ENCODE data around the gene HK1.

The HK1 gene

DNA sequence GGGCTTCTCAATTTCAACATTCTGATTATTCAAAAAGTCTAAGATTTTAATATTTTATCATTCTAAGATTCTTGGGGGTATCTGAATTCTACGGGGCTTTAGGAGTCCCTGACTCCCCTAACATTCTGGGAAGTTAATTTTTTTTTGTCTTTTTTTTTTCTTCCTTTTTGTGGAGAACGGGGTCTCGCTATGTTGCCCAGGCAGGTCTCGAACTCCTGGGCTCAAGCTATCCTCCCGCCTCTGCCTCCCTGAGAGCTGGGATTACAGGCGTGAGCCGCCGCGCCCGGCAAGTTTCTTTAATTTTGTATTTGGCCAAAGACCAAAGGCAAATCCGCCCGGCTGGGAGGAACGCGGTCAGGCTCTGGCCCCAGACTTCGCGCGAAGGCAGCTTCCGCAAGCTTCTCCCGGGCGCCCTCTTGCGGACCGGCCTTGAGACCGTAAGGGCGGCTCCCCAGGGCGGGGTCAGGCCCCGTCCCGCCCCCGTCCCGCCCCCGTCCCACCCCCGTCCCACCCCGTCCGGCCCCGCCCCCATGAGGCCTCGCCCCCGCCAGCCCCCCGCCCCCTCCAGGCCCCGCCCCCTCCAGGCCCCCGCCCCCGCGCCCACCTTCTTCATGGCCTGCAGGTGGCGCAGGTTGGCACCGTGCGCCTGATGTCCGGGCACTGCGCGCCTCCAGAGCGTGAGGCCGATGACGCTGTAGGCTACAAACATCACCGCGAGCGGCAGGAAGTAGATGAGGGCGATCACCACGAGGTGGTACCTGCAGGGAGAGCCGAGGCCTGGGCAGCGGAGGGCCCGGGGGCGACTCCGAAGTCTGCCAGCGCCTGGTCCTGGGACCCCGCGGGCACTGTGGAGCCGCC, 130.3 kb downstream of the HK1 start:
- TF ChIP-seq GATA3 (IDR thresholded peaks at IDR 0.05; ENCODE audit: low read depth, low read length), result no peak
- no peak for TF ChIP-seq GATA2 (IDR thresholded peaks at IDR 0.05; ENCODE audit: low read depth, low read length)

DNA sequence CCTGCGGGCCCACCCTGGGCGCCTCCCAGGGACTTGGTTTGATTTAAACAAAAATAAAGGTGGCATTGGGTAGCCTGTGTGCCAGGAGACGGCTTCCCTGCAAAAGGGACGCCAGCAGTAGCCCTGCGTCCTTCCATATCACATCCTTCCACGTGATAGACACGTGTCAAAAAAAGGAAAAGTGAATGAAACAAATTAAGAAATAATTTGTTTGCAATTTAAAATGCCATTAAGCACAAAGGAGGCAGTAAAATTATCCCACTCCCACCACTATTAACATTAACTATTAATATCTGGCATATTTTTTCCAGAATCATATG, 130.8 kb downstream of the HK1 start:
- TF ChIP-seq GATA3 (IDR thresholded peaks at IDR 0.05; ENCODE audit: low read depth, low read length) (no peak), GATA2 (IDR thresholded peaks at IDR 0.05; ENCODE audit: low read depth, low read length) (no peak)

DNA sequence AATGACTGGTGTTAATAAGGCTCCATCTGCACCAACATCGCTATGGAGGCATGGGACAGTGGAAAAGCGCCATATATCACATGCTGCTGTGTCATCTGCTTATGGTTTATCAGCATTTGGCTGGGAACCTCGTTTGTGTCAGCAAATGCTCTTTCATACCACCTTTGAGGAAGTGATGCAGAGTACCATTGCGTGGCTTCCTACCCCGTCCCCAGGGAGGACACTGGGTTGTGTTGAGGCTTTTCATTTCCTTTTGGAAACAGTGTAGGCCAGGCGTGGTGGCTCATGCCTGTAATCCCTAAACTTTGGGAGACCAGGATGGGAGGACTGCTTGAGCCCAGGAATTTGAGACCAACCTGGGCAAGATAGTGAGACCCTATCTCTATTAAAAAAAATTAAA, 131.7 kb downstream of the HK1 start:
- no peak for TF ChIP-seq GATA3 (IDR thresholded peaks at IDR 0.05; ENCODE audit: low read depth, low read length)
- no peak for TF ChIP-seq GATA2 (IDR thresholded peaks at IDR 0.05; ENCODE audit: low read depth, low read length)

DNA sequence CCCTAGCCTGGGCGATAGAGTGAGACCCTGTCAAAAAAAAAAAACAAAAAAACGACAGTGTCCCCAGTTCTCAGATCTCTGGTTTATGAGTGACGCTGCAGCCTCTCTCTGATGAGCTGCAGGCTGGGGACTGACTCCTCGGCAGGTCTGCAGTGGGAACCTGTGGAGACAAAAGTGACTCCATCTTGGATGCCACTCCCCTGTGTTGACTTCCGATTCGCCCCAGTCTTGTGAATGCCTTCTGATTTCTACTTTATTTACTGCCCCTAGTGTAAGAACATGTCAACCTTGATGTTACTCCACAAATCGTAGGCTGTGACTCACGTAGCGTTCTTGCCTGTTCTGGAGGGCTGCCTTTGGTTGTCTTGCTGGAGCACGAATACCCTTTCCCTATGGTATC, 132.2 kb downstream of the HK1 start:
- no peak for TF ChIP-seq GATA2 (IDR thresholded peaks at IDR 0.05; ENCODE audit: low read depth, low read length)
- TF ChIP-seq GATA3 (IDR thresholded peaks at IDR 0.05; ENCODE audit: low read depth, low read length), result no peak

DNA sequence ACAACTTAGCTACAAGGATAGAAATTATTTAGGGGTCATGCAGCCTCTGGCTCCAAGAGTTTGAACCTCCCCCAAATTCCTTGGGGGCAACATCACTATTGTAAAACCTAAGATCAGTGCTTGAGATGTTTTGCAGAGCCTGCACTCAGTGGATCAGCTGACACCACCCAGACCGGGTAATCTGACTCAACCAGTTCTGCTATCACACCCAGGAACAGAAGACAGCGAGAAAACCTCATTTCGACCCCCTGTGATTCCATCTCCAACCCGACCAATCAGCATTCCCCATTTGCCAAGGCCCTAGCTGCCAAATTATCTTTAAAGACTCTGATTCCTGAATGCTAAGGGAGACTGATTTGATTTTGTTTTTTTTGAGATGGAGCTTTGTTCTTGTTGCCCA, 133.2 kb downstream of the HK1 start:
- TF ChIP-seq GATA3 (IDR thresholded peaks at IDR 0.05; ENCODE audit: low read depth, low read length) (no peak), GATA2 (IDR thresholded peaks at IDR 0.05; ENCODE audit: low read depth, low read length) (no peak)

DNA sequence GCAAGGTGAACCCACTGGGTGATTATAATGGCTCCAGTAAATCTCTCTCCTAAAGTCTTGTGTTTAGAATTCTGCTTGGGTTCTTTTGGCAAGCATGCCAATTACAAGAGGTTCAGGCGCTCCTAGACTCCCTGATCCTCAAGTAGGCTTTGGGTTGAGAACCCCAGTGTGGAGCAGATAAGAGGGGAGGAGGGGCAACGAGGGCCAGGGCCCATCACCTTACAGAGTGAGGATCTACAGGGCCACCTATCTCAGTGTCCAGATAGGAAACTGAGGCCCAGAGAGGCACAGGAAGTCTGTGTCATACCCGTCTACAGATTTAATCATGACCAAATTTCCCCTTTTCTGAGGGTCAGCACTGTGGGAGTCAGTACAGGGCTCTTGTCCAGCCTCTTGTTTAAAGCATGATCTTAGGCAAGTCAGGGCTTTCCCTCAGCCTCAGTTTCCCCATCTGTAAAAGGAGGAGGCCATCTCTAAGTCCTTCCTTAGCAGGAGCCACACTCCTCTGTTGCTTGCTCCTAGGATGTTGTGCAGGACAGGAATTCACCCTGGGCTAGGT, 134.0 kb downstream of the HK1 start:
- no peak for TF ChIP-seq GATA3 (IDR thresholded peaks at IDR 0.05; ENCODE audit: low read depth, low read length)
- TF ChIP-seq GATA2 (IDR thresholded peaks at IDR 0.05; ENCODE audit: low read depth, low read length), result no peak

DNA sequence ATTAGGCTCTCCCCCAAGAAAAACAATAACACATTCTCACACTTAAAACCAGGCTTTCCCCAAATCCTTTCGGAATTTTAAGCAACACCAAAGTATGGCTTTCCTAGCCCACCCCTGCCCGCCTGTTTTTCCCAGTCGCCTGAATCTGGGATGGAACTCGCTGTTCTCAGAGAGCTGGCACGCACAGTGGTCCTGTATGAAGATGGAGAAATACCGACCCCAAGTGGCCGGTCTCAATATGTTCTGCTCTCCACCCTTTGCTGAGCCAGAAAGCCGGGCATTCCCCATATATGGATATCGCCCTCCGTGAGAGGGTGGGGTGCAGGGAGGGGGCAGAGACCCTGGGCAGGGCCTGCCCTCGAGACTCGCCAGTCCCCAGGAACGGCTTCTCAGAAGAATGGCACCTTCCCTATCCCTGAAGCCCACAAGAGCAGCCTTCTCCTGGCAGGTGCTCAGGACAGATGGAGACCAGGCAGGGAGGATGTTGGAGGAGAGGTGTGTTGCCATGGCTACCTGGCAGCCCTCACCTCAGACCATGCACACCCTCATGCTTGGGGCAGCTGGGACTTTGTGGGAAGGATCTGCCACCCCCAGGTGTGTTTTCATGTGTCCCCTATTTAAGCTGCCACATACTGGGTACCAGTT, 135.0 kb downstream of the HK1 start:
- no peak for TF ChIP-seq GATA3 (IDR thresholded peaks at IDR 0.05; ENCODE audit: low read depth, low read length)
- TF ChIP-seq GATA2 (IDR thresholded peaks at IDR 0.05; ENCODE audit: low read depth, low read length), result no peak

DNA sequence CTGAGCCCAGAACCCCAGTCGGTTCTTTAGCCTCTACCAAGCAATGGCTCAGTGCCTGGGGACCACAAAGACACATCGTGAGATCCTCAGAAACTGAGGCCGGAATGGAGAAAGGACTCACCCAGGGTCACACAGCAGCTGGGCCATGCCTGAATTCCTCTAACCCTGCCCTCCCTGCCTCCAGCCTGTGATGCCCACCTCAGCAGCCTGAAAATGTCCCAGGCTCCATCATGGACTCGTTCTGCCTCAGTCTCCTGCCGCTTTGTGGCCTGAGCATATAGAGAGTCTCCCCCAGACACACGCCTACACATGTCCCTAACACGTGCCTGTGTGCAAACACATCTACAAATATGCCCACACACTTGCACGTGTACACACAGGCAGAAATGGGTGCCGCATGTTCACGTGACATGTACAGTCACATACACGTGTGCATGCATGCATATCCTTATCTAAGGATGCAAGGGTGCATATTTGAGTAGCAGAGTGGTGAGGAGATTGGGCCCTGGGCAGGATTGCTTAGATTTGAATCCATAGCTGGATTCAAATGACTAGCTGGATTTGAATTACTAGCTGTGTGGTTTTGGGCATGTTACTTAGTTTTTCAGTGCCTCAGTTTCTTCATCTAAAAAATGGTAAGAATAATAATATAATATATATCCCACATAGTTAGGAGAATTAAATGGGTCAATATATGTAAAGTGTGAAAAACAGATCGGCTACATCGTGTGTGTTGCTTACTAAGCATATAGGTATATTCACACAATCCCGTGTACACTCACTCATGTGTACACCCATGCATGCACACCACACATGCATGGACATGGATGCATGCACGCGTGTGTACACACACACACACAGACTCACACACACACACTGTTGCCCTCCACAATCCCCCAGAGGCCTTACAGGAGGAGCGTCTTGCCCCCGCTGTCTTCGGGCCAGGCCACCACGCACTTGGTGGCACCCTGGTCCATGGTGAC, 136.0 kb downstream of the HK1 start:
- TF ChIP-seq GATA2 (IDR thresholded peaks at IDR 0.05; ENCODE audit: low read depth, low read length) (no peak), GATA3 (IDR thresholded peaks at IDR 0.05; ENCODE audit: low read depth, low read length) (no peak)

DNA sequence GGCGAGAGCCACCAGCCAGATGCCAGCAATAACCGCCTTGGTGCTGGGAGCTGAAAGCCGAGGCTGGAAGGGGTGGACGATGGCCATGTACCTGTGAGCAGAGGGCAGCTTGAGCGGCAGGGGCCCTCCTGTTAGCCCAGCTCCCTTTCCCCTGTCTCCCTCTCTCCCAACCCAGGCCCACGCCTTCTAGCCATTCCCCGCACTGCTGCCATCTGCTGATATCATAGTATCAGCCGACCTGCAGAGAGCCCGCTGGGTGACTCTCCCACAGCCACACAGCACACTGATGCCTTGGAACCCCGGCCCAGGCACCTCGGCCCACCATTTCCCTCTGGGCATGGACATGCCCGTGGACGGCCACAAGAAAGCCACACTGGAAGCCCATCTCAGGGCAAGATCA, 136.8 kb downstream of the HK1 start:
- TF ChIP-seq GATA2 (IDR thresholded peaks at IDR 0.05; ENCODE audit: low read depth, low read length) (no peak), GATA3 (IDR thresholded peaks at IDR 0.05; ENCODE audit: low read depth, low read length) (no peak)

DNA sequence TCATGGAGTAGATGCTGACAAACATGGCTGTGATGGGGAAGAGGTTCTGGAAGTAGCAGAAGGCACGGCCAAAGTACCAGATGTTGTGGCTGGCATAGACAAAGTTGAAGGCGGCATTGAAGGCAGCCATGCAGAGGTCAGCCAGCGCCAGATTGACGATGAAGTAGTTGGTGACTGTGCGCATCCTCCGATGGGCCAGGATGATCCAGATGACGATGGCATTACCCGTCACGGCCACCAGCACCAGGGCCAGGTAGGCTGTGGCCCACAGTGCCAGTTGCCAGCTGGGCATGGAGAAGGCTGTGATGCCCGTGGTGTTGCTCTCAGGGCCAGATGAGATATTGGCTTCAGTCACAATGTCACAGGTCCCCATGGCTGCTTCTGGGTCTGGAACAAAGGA, 137.7 kb downstream of the HK1 start:
- TF ChIP-seq GATA3 (IDR thresholded peaks at IDR 0.05; ENCODE audit: low read depth, low read length) (no peak), GATA2 (IDR thresholded peaks at IDR 0.05; ENCODE audit: low read depth, low read length) (no peak)

DNA sequence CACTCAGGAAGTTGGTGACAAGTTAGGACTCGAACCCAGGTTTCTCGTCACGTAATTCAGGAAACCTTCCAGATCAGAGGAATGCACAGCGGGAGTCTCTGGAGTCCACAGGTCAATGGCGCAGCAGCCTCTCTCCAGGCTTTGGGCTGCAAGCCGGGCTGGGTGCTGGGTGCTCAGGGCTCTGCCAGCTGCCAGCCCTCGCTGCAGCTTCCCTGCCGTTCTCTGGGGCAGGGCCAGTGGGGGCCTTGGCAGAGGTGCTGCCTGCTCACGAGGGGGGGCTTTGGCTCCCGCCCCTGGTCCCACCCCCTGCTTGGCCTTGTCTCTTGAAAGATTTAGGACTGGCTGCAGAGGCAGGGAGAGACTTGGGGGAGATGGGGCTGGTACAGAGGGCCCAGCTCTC, 138.4 kb downstream of the HK1 start, which contains the start of gene TACR2:
Gene TACR2, minus strand, starts transcription at position 224 of the 400 bp plus-strand sequence. CDS start 595 bp downstream, outside the sequence.
- no peak for TF ChIP-seq GATA3 (IDR thresholded peaks at IDR 0.05; ENCODE audit: low read depth, low read length)
- no peak for TF ChIP-seq GATA2 (IDR thresholded peaks at IDR 0.05; ENCODE audit: low read depth, low read length)

DNA sequence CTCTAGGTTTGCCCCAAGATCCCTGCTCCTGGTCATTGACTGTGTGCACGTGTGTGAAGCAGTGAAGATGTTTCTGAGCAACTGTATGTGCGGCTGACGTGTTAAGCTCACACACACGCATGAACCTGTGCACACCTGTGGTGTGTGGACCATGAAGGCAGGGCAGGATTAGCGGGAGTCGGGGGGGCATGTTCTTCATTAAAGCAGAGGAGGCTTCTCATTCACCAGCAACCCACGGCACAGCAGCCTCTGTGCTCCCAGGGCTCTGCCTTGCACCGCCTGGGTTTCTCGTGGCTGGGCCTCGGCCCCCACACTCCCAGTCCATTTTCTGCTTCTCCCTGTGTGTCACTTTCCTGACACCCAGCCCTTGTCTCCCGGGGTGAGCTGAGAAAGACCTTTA, 139.2 kb downstream of the HK1 start:
- TF ChIP-seq GATA2 (IDR thresholded peaks at IDR 0.05; ENCODE audit: low read depth, low read length) (no peak), GATA3 (IDR thresholded peaks at IDR 0.05; ENCODE audit: low read depth, low read length) (no peak)

DNA sequence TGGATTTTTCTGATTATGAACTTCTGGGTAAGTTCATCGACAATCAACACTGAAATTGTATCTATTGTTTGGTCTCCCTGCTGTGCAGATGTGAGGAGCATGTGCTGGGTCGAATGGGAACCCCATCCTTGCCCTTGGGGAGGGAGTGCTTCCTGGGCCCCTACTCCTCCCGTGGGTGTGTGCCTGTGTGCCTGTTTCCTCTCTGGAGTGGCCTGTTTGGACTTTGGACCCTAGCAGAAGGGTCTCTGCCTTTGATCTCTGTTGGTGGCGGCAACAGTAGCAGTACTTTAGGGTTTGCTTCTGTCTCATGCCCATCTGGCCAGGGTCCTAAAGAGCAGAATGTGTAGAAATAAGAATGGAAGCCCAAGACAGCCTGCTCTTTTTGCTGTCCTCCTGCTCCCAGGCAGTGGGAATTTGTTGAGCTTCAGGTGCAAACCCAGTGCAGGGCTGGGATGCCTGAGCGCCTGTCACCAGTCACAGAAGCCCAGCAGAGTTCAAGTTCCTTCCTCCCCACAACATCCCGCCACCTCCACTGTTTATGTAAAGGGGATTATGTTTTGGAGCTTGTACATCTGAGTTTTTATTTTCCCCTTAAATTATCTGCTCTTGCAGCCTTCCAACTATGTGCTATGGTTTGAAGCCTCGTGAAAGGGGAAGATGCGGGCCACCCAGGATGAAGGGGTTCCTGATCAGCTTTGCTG, 139.9 kb downstream of the HK1 start:
- TF ChIP-seq GATA3 (IDR thresholded peaks at IDR 0.05; ENCODE audit: low read depth, low read length) (no peak), GATA2 (IDR thresholded peaks at IDR 0.05; ENCODE audit: low read depth, low read length) (no peak)

Data from SH-SY5Y (cell line).